WTC11 (cell line): Measurements from ENCODE around the gene HPSE2.

Experiments
- CBFB ChIP-seq: sonication (generic); formaldehyde crosslinking; IDR thresholded peaks from 2 replicates; pipeline ENCODE4 v1.8.1; 2022; ENCODE audit warnings: mild to moderate bottlenecking, low read depth, missing genetic modification reagents
- CTCF ChIP-seq: fragments of 200-600 bp; IDR thresholded peaks from 2 replicates; pipeline ENCODE4 v1.8.0; 2022; ENCODE audit warnings: antibody characterized with exemption
- USF2 ChIP-seq: sonication (generic); formaldehyde crosslinking; IDR thresholded peaks from 2 replicates; pipeline ENCODE4 v1.8.1; 2023; ENCODE audit warnings: mild to moderate bottlenecking, missing genetic modification reagents, moderate library complexity
- ZNF317 ChIP-seq: sonication (generic); formaldehyde crosslinking; IDR thresholded peaks from 2 replicates; pipeline ENCODE4 v1.8.1; 2023; ENCODE audit warnings: low read depth, mild to moderate bottlenecking, moderate library complexity, missing genetic modification reagents, borderline replicate concordance
- TF ChIP-seq, protein P1 (sequence below): sonication (generic); formaldehyde crosslinking; IDR thresholded peaks from 2 replicates; pipeline ENCODE4 v1.8.0; 2022; ENCODE audit warnings: mild to moderate bottlenecking, missing genetic modification reagents
- TF ChIP-seq, protein P2 (sequence below): sonication (generic); formaldehyde crosslinking; IDR thresholded peaks from 2 replicates; pipeline ENCODE4 v1.8.1; 2022; ENCODE audit warnings: low read depth, mild to moderate bottlenecking, moderate library complexity, missing genetic modification reagents, borderline replicate concordance

DNA sequence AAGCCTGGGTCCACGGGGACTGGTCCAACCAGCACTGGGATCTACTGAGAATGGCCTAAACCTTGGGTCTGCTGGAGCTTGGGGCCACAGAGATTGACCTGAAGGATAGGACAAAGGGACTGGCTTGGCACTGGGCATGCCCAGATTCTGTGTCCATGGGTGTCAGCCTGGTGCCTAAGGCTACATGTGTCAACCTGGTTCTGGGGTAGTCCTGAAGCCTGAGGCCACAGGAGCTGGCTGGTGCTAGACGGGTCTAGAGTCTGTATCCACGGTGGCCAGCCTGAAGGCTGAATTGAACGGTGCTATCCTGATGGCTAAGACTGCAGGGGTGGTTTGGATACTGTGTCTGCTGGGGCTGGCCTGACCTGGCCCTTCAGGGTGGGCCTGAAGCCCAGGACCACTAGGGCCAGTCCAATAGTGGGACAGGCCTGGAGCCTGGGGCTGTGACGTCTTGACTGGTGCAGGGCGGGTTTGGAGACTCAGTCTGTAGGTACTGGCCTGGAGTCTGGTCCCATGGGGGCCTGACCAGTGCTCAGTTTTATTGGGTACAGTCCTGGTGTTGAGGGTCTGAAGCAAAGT, 636.5 kb downstream of the HPSE2 start:
- TF ChIP-seq, protein P1, sequence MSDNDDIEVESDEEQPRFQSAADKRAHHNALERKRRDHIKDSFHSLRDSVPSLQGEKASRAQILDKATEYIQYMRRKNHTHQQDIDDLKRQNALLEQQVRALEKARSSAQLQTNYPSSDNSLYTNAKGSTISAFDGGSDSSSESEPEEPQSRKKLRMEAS (CRISPR knock-in tag) = no peak
- TF ChIP-seq CTCF (no peak), USF2 (CRISPR knock-in tag) (no peak), CBFB (CRISPR knock-in tag) (no peak), ZNF317 (CRISPR knock-in tag) (no peak)
- TF ChIP-seq, protein P2, sequence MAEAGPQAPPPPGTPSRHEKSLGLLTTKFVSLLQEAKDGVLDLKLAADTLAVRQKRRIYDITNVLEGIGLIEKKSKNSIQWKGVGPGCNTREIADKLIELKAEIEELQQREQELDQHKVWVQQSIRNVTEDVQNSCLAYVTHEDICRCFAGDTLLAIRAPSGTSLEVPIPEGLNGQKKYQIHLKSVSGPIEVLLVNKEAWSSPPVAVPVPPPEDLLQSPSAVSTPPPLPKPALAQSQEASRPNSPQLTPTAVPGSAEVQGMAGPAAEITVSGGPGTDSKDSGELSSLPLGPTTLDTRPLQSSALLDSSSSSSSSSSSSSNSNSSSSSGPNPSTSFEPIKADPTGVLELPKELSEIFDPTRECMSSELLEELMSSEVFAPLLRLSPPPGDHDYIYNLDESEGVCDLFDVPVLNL (CRISPR knock-in tag) = no peak
